NB4 (cell line): ENCODE results near the gene SH3RF2.
A peak's percentile ranks its signal among the peaks of the same experiment; 100 is the strongest.

Source experiments
- DNase-seq: peaks from one replicate; pipeline ENCODE4 v3.0.0; 2010; ENCODE audit warnings: low read depth
- H3K4me3 ChIP-seq: one replicate; pipeline ENCODE4 v1.5.1; 2011; ENCODE audit warnings: mild to moderate bottlenecking, low read depth, low read length, moderate library complexity
- CTCF ChIP-seq: IDR thresholded peaks from one replicate; pipeline ENCODE4 v1.5.1; 2012; ENCODE audit warnings: low read depth, low read length
- MYC ChIP-seq: IDR thresholded peaks from 2 replicates; pipeline ENCODE4 v1.6.1; 2011; ENCODE audit warnings: low read depth, low read length
- POLR2A ChIP-seq: IDR thresholded peaks from 2 replicates; pipeline ENCODE4 v1.6.1; 2011; ENCODE audit warnings: mild to moderate bottlenecking; ENCODE audit not compliant: insufficient read length; ENCODE audit errors: extremely low read depth
- TF ChIP-seq, protein P1 (sequence below): IDR thresholded peaks from 2 replicates; pipeline ENCODE4 v1.6.1; 2011; ENCODE audit warnings: low read depth, low read length

Gene SH3RF2

DNA sequence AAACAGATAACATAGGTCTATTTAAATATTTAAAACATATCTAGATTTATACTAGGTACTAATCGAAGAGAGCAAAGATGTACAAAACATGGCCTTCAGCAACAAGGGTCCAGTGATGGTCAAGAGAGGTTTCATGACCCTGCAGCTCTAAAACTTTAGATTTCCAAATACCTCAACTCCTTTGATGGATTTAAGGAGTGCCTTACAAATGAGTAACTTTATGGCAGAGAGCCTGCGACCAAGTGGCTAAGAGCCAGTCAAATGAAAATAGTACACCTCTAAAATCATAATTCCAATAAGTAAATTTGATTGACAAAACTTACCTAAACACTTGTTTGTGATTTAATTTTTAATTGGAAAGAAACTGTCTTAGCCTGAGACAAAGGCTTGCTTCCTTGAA is 4.7 kb upstream of the SH3RF2 start:
- DNase-seq, result no peak
- TF ChIP-seq CTCF, result no peak
- no peak for TF ChIP-seq MYC
- TF ChIP-seq, protein P1, sequence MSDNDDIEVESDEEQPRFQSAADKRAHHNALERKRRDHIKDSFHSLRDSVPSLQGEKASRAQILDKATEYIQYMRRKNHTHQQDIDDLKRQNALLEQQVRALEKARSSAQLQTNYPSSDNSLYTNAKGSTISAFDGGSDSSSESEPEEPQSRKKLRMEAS, result no peak
- TF ChIP-seq POLR2A, result no peak
- H3K4me3 ChIP-seq, result no peak overlapping the region

- H3K4me3 ChIP-seq, result no peak overlapping the region
- TF ChIP-seq POLR2A, result no peak
- TF ChIP-seq, protein P1, result no peak
- TF ChIP-seq CTCF, result no peak
- TF ChIP-seq MYC, result no peak
- DNase-seq, result peak; percentile 34
Observed at GRCh38 chr5:145934276-145934675, 2.1 kb upstream of the SH3RF2 start.

DNA sequence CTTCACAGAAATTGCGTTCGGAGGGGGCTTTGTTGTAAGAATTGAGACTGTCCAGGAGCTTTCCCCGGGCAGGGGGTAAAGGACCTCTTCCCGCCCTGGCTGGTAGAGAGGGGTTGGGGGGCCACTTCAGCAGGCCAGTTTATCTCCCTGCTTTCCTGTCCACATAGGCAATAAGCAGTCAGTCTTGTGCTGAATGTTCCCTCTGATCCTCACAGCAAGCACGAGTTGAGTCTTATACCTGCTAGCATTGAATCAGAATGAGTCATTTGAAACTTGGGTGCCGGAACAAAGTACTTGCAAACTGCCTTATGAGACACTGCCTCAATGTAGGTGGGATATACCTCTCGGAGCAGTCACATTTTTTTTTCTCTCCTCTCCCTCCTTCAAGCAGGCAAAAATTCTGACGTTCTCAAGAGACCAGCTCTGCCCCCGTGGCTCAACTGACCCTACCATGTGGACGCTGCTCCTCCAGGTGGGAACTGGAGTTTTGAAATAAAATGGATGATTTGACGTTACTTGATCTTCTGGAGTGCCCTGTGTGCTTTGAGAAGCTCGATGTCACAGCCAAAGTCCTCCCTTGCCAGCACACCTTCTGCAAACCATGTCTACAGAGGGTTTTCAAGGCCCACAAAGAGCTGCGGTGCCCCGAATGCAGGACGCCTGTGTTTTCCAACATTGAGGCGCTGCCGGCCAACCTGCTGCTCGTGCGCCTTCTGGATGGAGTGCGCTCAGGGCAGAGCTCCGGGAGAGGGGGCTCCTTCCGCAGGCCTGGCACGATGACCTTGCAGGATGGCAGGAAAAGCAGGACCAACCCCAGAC is 1.3 kb downstream of the SH3RF2 start:
- TF ChIP-seq CTCF (no peak), MYC (no peak)
- TF ChIP-seq, protein P1, result no peak
- peak; percentile 27 for DNase-seq
- no peak overlapping the region for H3K4me3 ChIP-seq

DNA sequence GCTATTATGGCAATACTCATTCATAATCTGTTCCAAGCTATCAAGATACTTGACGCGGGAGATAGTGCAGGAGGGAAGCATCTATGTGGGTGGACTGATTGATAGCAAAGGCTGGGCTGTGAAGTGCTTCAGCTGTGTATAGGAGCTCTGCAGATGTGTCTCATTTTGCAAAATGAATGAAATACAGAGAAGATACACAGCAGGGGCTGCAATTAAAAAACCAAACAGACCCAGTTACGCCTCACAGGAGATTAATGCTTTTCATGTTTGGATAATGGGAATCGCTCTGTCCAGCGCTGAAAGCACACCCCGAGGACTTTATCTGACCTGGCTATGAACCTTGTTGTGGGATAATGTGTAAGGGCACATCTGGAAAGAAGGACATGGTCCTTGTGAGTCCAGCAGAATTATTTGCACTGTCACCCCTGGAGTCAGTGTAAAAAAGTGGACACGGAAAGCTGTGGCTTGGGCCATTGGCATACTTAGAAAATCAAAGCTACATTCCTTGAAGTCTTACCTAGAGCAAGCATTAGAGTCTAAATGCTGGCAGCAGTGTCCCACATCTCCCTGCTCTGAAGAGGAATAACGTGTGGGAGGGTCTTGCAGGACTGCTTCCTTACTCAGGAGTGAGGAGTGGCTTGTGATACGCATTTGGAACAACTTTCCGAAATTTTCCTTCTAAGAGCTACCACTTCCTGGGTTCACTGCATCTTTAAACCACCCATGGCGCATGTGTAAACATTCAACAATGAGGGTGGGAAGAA is 2.6 kb downstream of the SH3RF2 start:
- DNase-seq, result no peak
- no peak for TF ChIP-seq CTCF
- H3K4me3 ChIP-seq, result no peak overlapping the region

DNA sequence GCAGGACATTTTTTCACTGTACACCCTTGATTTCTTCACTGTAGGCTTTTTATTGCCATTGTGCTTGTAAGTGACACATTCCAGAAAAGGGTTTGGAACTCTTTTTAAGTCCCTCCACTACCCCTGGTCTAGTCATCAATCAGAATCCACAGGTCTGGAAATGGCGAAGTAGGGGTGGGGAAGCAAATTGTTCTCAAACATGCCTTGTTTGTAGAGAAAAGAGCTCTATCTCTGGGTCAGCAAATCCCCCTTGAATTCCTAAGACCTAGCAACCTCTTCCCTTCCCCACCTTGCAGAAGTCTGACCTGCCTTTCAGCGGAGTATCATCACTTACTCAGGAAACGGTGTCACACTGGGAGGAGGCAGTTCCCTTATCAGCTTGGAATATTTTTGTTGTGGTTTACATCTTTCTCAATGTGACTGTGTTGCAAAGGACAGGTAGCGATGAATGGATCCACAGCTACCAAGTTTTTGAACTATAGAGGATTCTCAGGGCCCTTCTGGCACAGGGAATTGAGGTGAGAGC is 3.2 kb downstream of the SH3RF2 start:
- H3K4me3 ChIP-seq, result no peak overlapping the region
- no peak for DNase-seq
- TF ChIP-seq CTCF, result no peak
- TF ChIP-seq, protein P1, result no peak
- TF ChIP-seq MYC, result no peak
- no peak for TF ChIP-seq POLR2A
